Endodermal cell (in vitro differentiated cells): Measurements from ENCODE around the gene JAZF1. TPM values are rescaled to one million over a fixed set of nuclear protein-coding genes. Genes with fewer than 3 reads are reported as not detected.

Experiments used
- DNase-seq: peaks from one replicate; pipeline ENCODE4 v3.0.0-alpha.2; 2017
- H3K27ac ChIP-seq: 2 replicates; pipeline ENCODE4 v1.5.1; 2013; ENCODE audit warnings: mild to moderate bottlenecking, low read depth, low read length, moderate library complexity
- H3K27me3 ChIP-seq: 2 replicates; pipeline ENCODE4 v1.6.1; 2013; ENCODE audit warnings: mild to moderate bottlenecking, low read length, moderate library complexity; ENCODE audit not compliant: insufficient read depth, control insufficient read depth, poor library complexity, severe bottlenecking
- H3K36me3 ChIP-seq: 2 replicates; pipeline ENCODE4 v1.7.0; 2013; ENCODE audit warnings: mild to moderate bottlenecking, low read length, moderate library complexity; ENCODE audit not compliant: control insufficient read depth, insufficient read depth
- H3K4me1 ChIP-seq: one replicate; pipeline ENCODE4 v1.7.0; 2013; ENCODE audit warnings: low read length; ENCODE audit not compliant: control insufficient read depth, insufficient read depth
- H3K4me3 ChIP-seq: 2 replicates; pipeline ENCODE4 v1.5.1; 2013; ENCODE audit warnings: mild to moderate bottlenecking, low read length, moderate library complexity
- H3K9ac ChIP-seq: 2 replicates; pipeline ENCODE4 v1.6.1; 2013; ENCODE audit warnings: mild to moderate bottlenecking, low read length, moderate library complexity; ENCODE audit not compliant: poor library complexity, severe bottlenecking; ENCODE audit errors: extremely low read depth
- H3K9me3 ChIP-seq: 2 replicates; pipeline ENCODE4 v1.6.1; 2013; ENCODE audit warnings: mild to moderate bottlenecking, low read length, moderate library complexity; ENCODE audit not compliant: control insufficient read depth
- H3K27ac Mint-ChIP-seq: 2 replicates; pipeline ENCODE4 v1.8.0; 2020; ENCODE audit warnings: mixed read lengths
- H3K27me3 Mint-ChIP-seq: 2 replicates; pipeline ENCODE4 v1.8.0; 2021; ENCODE audit warnings: mild to moderate bottlenecking, mixed read lengths; ENCODE audit not compliant: insufficient read depth
- H3K36me3 Mint-ChIP-seq: 2 replicates; pipeline ENCODE4 v1.8.0; 2020; ENCODE audit warnings: low read depth, mixed read lengths
- H3K4me1 Mint-ChIP-seq: 2 replicates; pipeline ENCODE4 v1.8.0; 2020; ENCODE audit warnings: mixed read lengths
- H3K4me3 Mint-ChIP-seq: 2 replicates; pipeline ENCODE4 v1.8.0; 2020; ENCODE audit warnings: mild to moderate bottlenecking, moderate library complexity, mixed read lengths
- H3K9me3 Mint-ChIP-seq: 2 replicates; pipeline ENCODE4 v1.8.0; 2020; ENCODE audit warnings: mild to moderate bottlenecking, mixed read lengths
- WGBS, 2 experiments: methylation state at CpG; one replicate each; pipeline versions ENCODE4 v1.1.5 to v1.1.7; 2013; ENCODE audit warnings: missing lambda C conversion rate in 2 of 2, mixed read lengths in 1 of 2; ENCODE audit not compliant: insufficient coverage in 1 of 2, insufficient read length in 1 of 2; 5-methylcytosine and 5-hydroxymethylcytosine counted together
- total RNA-seq, 2 donors: library from RNA; stranded (reverse); fragmentation: NEBNext Ultra II Directional in 1 of 2; extraction: Animal tissue kit (Norgen Biotek cat#: 25700) in 1 of 2; gene quantifications; 2 replicates in 1 of 2; 3 replicates in 1 of 2; pipeline ENCODE4 v1.2.1, GENCODE V29; 2021
- TF ChIP-seq, protein P1 (sequence below): fragments of 200-600 bp; sonication (generic); conservative IDR thresholded peaks from 2 replicates; pipeline ENCODE4 v1.5.0; 2021; ENCODE audit warnings: antibody characterized with exemption, mild to moderate bottlenecking

Gene JAZF1
- total RNA-seq, 2 donors from 2014 or later: 18.3 to 33.6 TPM

- Mint-ChIP-seq H3K9me3 (no peaks in the 10 kb centered on the region), H3K27ac (no peak overlapping the region), H3K27me3 (no peaks in the 10 kb centered on the region), H3K4me3 (no peak overlapping the region), H3K36me3 (no peaks in the 10 kb centered on the region), H3K4me1 (peaks cover 10% of the 10 kb centered on the region)
- Histone ChIP-seq H3K27me3 (no peaks in the 10 kb centered on the region), H3K9me3 (no peaks in the 10 kb centered on the region), H3K4me1 (no peaks in the 10 kb centered on the region), H3K36me3 (no peaks in the 10 kb centered on the region), H3K4me3 (no peak overlapping the region), H3K27ac (no peak overlapping the region), H3K9ac (no peak overlapping the region)
- DNase-seq: no peak
- TF ChIP-seq, protein P1, sequence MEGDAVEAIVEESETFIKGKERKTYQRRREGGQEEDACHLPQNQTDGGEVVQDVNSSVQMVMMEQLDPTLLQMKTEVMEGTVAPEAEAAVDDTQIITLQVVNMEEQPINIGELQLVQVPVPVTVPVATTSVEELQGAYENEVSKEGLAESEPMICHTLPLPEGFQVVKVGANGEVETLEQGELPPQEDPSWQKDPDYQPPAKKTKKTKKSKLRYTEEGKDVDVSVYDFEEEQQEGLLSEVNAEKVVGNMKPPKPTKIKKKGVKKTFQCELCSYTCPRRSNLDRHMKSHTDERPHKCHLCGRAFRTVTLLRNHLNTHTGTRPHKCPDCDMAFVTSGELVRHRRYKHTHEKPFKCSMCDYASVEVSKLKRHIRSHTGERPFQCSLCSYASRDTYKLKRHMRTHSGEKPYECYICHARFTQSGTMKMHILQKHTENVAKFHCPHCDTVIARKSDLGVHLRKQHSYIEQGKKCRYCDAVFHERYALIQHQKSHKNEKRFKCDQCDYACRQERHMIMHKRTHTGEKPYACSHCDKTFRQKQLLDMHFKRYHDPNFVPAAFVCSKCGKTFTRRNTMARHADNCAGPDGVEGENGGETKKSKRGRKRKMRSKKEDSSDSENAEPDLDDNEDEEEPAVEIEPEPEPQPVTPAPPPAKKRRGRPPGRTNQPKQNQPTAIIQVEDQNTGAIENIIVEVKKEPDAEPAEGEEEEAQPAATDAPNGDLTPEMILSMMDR: no peak
- WGBS, 2 experiments: 0 to 50% methylated on average over 1 to 2 of the region's 2 CpGs
These were observed 182.2 kb downstream of the JAZF1 start for GRCh38 chr7:27998382-27998781.

DNA sequence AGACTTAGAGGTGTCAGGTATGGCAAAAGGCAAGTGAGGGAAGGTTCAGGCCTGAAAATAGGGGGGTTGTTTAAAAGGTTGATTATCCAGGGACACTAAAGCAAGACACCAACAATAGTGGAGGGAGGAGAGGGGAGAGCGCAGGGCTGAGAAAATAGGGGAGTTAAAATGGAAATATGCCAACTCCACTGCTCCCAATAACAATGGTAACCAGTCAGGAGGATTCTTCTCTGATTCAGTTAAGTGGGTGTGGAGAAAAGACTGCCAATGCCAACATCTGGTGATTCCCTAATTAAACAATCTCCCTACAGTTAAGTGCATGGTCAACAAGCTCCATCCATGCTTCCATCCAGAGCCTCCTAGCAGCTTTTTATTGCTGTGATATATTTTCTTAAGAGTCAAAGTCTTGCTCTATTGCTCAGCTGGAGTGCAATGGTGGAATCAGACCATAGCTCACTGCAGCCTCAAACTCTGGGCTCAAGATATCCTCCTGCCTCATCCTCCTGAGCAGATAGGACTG, 183.3 kb downstream of the JAZF1 start:
- no peaks in the 10 kb centered on the region for H3K36me3 Mint-ChIP-seq
- no peak for DNase-seq
- H3K27me3 Mint-ChIP-seq: no peaks in the 10 kb centered on the region
- no peak overlapping the region for H3K27ac Mint-ChIP-seq
- H3K4me3 ChIP-seq: no peak overlapping the region
- no peaks in the 10 kb centered on the region for H3K27me3 ChIP-seq
- H3K4me1 ChIP-seq: no peaks in the 10 kb centered on the region
- H3K27ac ChIP-seq: no peak overlapping the region
- no peak overlapping the region for H3K9ac ChIP-seq
- H3K36me3 ChIP-seq: no peaks in the 10 kb centered on the region
- 100% methylated on average over 1 of the region's 1 CpG; no CpG with 5 or more reads in 1 of the 2 experiments for WGBS, 2 experiments
- H3K9me3 ChIP-seq: no peaks in the 10 kb centered on the region
- peaks cover 10% of the 10 kb centered on the region for H3K4me1 Mint-ChIP-seq
- no peaks in the 10 kb centered on the region for H3K9me3 Mint-ChIP-seq
- no peak overlapping the region for H3K4me3 Mint-ChIP-seq
- TF ChIP-seq, protein P1: no peak

- 94 to 100% methylated on average over 4 to 7 of the region's 7 CpGs for WGBS, 2 experiments
- Histone ChIP-seq H3K4me1 (no peaks in the 10 kb centered on the region), H3K36me3 (no peaks in the 10 kb centered on the region), H3K27ac (no peak overlapping the region), H3K27me3 (no peaks in the 10 kb centered on the region), H3K9me3 (no peaks in the 10 kb centered on the region), H3K4me3 (no peak overlapping the region), H3K9ac (no peak overlapping the region)
- Mint-ChIP-seq H3K27ac (no peak overlapping the region), H3K36me3 (peaks cover 3% of the 10 kb centered on the region), H3K27me3 (no peaks in the 10 kb centered on the region), H3K4me3 (no peak overlapping the region), H3K9me3 (no peaks in the 10 kb centered on the region), H3K4me1 (peaks cover 10% of the 10 kb centered on the region)
- TF ChIP-seq, protein P1: no peak
- DNase-seq: no peak
These were observed 184.5 kb downstream of the JAZF1 start for GRCh38 chr7:27996141-27996540.
